H1 (cell line): ENCODE results near the gene THBS1. TPM values are rescaled to one million over a fixed set of nuclear protein-coding genes. Genes with fewer than 3 reads are reported as not detected.
A peak's percentile ranks its signal among the peaks of the same experiment; 100 is the strongest.

ENCODE experiments used
- ATF3 ChIP-seq: IDR thresholded peaks from 2 replicates; pipeline ENCODE4 v1.6.1; 2011; ENCODE audit warnings: low read depth, mild to moderate bottlenecking, low read length; ENCODE audit not compliant: insufficient read depth
- BCL11A ChIP-seq, 2 experiments: IDR thresholded peaks; one replicate each; pipeline ENCODE4 v1.6.1; 2011; ENCODE audit warnings: low read depth in 2 of 2, low read length in 2 of 2, mild to moderate bottlenecking in 2 of 2
- CHD1 ChIP-seq: IDR thresholded peaks from 2 replicates; pipeline ENCODE4 v1.6.1; 2012; ENCODE audit warnings: low read depth, low read length, improper control_type of control experiment
- CREB1 ChIP-seq: IDR thresholded peaks from 2 replicates; pipeline ENCODE4 v1.6.1; 2012; ENCODE audit warnings: inconsistent platforms
- CTCF ChIP-seq, 3 experiments: IDR thresholded peaks; 1 replicate in 2 of 3; 2 replicates in 1 of 3; pipeline versions ENCODE4 v1.5.1 to v1.6.1; 2011; ENCODE audit warnings: low read length in 3 of 3, mild to moderate bottlenecking in 3 of 3, inconsistent platforms in 2 of 3, low read depth in 1 of 3, moderate library complexity in 1 of 3; ENCODE audit not compliant: insufficient read depth in 1 of 3; ENCODE audit errors: control extremely low read depth in 1 of 3
- E2F6 ChIP-seq: IDR thresholded peaks from 2 replicates; pipeline ENCODE4 v1.6.1; 2012; ENCODE audit warnings: inconsistent platforms
- FOSL1 ChIP-seq: IDR thresholded peaks from 2 replicates; pipeline ENCODE4 v1.6.1; 2011; ENCODE audit warnings: mild to moderate bottlenecking, low read depth, low read length, moderate library complexity; ENCODE audit not compliant: insufficient read depth
- HDAC2 ChIP-seq, 2 experiments: fragments of 300-600 bp in 1 of 2; sonication (generic) in 1 of 2; IDR thresholded peaks; 2 replicates each; pipeline ENCODE4 v1.6.1; 2011 to 2012; ENCODE audit warnings: low read depth in 2 of 2, low read length in 2 of 2, mild to moderate bottlenecking in 2 of 2, moderate library complexity in 2 of 2, borderline replicate concordance in 1 of 2, inconsistent platforms in 1 of 2
- JUN ChIP-seq: IDR thresholded peaks from 2 replicates; pipeline ENCODE4 v1.6.1; 2011; ENCODE audit warnings: low read depth, mild to moderate bottlenecking, improper control_type of control experiment, low read length
- KDM1A ChIP-seq: fragments of 200-600, 300-600 bp; sonication (generic); IDR thresholded peaks from 2 replicates; pipeline ENCODE4 v1.7.1; 2016; ENCODE audit warnings: mild to moderate bottlenecking, low read length, borderline replicate concordance
- PHF8 ChIP-seq: fragments of 200-600 bp; sonication (generic); conservative IDR thresholded peaks from 2 replicates; pipeline ENCODE4 v1.7.1; 2012; ENCODE audit warnings: low read depth, mild to moderate bottlenecking, inconsistent platforms, low read length, moderate library complexity
- POLR2A ChIP-seq, 2 experiments: IDR thresholded peaks; 1 replicate in 1 of 2; 2 replicates in 1 of 2; pipeline ENCODE4 v1.6.1; 2011; ENCODE audit warnings: low read depth in 2 of 2, low read length in 2 of 2, mild to moderate bottlenecking in 2 of 2; ENCODE audit errors: control extremely low read depth in 1 of 2
- RFX5 ChIP-seq: IDR thresholded peaks from 2 replicates; pipeline ENCODE4 v1.6.1; 2011; ENCODE audit warnings: low read depth, low read length, improper control_type of control experiment, borderline replicate concordance
- TAF1 ChIP-seq: IDR thresholded peaks from 2 replicates; pipeline ENCODE4 v1.6.1; 2011; ENCODE audit warnings: mild to moderate bottlenecking, low read depth, low read length
- TAF7 ChIP-seq: optimal IDR thresholded peaks from 2 replicates; pipeline ENCODE3; 2011; ENCODE audit warnings: low read depth, mild to moderate bottlenecking, inconsistent platforms, low read length, moderate library complexity, borderline replicate concordance
- TBP ChIP-seq: IDR thresholded peaks from 2 replicates; pipeline ENCODE4 v1.6.1; 2011; ENCODE audit warnings: low read depth, low read length, improper control_type of control experiment
- YY1 ChIP-seq: IDR thresholded peaks from 2 replicates; pipeline ENCODE4 v1.6.1; 2011; ENCODE audit warnings: low read depth, mild to moderate bottlenecking, low read length
- polyA plus RNA-seq, 7 experiments: library from polyadenylated mRNA; depleted of rRNA in 3 of 7; stranded (reverse) in 5 of 7; unstranded in 2 of 7; fragments of >200 nt in 5 of 7; fragments of 200-250 nt in 2 of 7; gene quantifications; 1 replicate in 5 of 7; 2 replicates in 1 of 7; 4 replicates in 1 of 7; pipeline versions ENCODE4 v1.2.1 to v1.2.3, GENCODE V29; 2011 to 2013; ENCODE audit warnings: missing spikeins in 2 of 7, mixed read lengths in 2 of 7
- total RNA-seq: library from RNA; stranded (reverse); fragmentation: NEBNext Ultra II Directional; extraction: Animal tissue kit (Norgen Biotek cat#: 25700); gene quantifications from 2 replicates; pipeline ENCODE4 v1.2.1, GENCODE V29; 2021

Gene THBS1
- total and polyA plus RNA-seq, 2 of the 8 experiments (the other 6 are each of a cell fraction or from before 2014, with no cell fraction given) = 10.3 to 63.3 TPM

- TF ChIP-seq HDAC2 (IDR thresholded peaks at IDR 0.05; ENCODE audit: borderline replicate concordance in 1 of 2, low read depth in 2 of 2, low read length in 2 of 2) (no peak), TAF1 (peak; percentile 1; the same call in 1 of the 2 replicates), BCL11A (IDR thresholded peaks at IDR 0.05; ENCODE audit: low read depth in 2 of 2, low read length in 2 of 2) (no peak), YY1 (no peak), RFX5 (no peak), TBP (no peak), CTCF (IDR thresholded peaks at IDR 0.05; ENCODE audit: control extremely low read depth in 1 of 3, insufficient read depth in 1 of 3, low read depth in 1 of 3, low read length in 3 of 3) (peak; percentile 38 to 61 (median 45); a peak in 3 of 4 replicates), E2F6 (no peak), KDM1A (no peak), PHF8 (no peak), CREB1 (no peak), FOSL1 (no peak), CHD1 (no peak), POLR2A (IDR thresholded peaks at IDR 0.05; ENCODE audit: control extremely low read depth in 1 of 2, low read depth in 2 of 2, low read length in 2 of 2) (peak; percentile 61 to 85; a peak in 2 of 3 replicates), ATF3 (no peak), JUN (no peak), TAF7 (peak; percentile 55)
Measured at GRCh38 chr15:39583596-39584265, 2.9 kb downstream of the THBS1 start (continued).
